Thoracic aorta (tissue), 2 donors: ENCODE data around the gene DOCK3. TPM values are rescaled to one million over a fixed set of nuclear protein-coding genes. Genes with fewer than 3 reads are reported as not detected.

Experiments
- ATAC-seq: fragments of 150-250 bp; one replicate; pipeline ENCODE4 v1.8.0; 2017; ENCODE audit warnings: low read depth; ENCODE audit not compliant: insufficient number of reproducible peaks, low FRiP score
- DNase-seq: peaks from one replicate; pipeline ENCODE4 v3.0.0-alpha.2; 2020; ENCODE audit warnings: low spot score
- H3K27ac ChIP-seq, 2 donors: fragments of 200-600 bp; sonication (generic); 1 replicate in 1 of 2; 2 replicates in 1 of 2; pipeline ENCODE4 v1.5.1; 2016; ENCODE audit warnings: mild to moderate bottlenecking in 2 of 2, moderate library complexity in 2 of 2
- H3K27me3 ChIP-seq: fragments of 200-600 bp; sonication (generic); replicated peaks from 2 replicates; pipeline ENCODE4 v1.6.0; 2016; ENCODE audit warnings: mild to moderate bottlenecking; ENCODE audit not compliant: insufficient read depth
- H3K36me3 ChIP-seq: fragments of 200-600 bp; sonication (generic); one replicate; pipeline ENCODE4 v1.5.1; 2016
- H3K4me1 ChIP-seq, 2 donors: fragments of 200-600 bp; sonication (generic); 1 replicate in 1 of 2; 2 replicates in 1 of 2; pipeline versions ENCODE4 v1.5.1 to v1.6.0; 2016; ENCODE audit warnings: low read depth in 2 of 2, mild to moderate bottlenecking in 1 of 2; ENCODE audit not compliant: control insufficient read depth in 1 of 2
- H3K4me3 ChIP-seq: fragments of 200-600 bp; sonication (generic); 2 replicates; pipeline ENCODE4 v1.5.1; 2016; ENCODE audit warnings: mild to moderate bottlenecking
- H3K9me3 ChIP-seq: fragments of 200-600 bp; sonication (generic); 2 replicates; pipeline ENCODE4 v1.5.1; 2016
- total RNA-seq, 2 donors: library from RNA; depleted of rRNA; stranded (reverse); fragments of >200 nt; gene quantifications; one replicate each; pipeline versions ENCODE4 v1.1.0 to v1.2.3, GENCODE V29; 2016
- TF ChIP-seq, protein P1 (sequence below): fragments of 200-600 bp; sonication (generic); IDR thresholded peaks from one replicate; pipeline ENCODE4 v1.5.1; 2019; ENCODE audit warnings: antibody characterized with exemption

DOCK3 gene
- total RNA-seq, 2 donors from 2014 or later, result 0.14 to 0.71 TPM

DNA sequence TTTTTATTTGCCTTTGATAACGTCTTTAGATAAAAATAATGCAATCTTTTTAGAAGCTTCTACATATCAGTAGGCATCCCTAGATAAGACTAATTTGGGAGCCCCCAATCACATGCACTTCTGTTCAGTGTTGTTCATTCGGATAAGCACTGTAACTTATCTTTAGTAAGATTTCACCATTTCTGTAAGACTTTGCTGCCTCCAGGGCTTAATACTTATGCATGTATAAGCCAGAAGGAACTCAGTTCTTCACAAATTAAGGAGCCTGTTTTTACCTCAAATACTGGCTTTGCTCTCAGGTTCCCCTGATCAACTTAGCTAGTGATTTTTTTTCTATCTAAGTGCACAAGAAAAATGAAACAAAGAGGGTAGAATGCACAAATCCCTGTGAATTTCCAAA lies 20.3 kb downstream of the DOCK3 start:
- ATAC-seq, result no peak
- DNase-seq, result no peak
- Histone ChIP-seq H3K9me3 (no peaks in the 10 kb centered on the region), H3K4me1 (no peaks in the 10 kb centered on the region), H3K27ac (no peak overlapping the region), H3K4me3 (no peak overlapping the region), H3K36me3 (no peaks in the 10 kb centered on the region), H3K27me3 (no peaks in the 10 kb centered on the region)
- TF ChIP-seq, protein P1, sequence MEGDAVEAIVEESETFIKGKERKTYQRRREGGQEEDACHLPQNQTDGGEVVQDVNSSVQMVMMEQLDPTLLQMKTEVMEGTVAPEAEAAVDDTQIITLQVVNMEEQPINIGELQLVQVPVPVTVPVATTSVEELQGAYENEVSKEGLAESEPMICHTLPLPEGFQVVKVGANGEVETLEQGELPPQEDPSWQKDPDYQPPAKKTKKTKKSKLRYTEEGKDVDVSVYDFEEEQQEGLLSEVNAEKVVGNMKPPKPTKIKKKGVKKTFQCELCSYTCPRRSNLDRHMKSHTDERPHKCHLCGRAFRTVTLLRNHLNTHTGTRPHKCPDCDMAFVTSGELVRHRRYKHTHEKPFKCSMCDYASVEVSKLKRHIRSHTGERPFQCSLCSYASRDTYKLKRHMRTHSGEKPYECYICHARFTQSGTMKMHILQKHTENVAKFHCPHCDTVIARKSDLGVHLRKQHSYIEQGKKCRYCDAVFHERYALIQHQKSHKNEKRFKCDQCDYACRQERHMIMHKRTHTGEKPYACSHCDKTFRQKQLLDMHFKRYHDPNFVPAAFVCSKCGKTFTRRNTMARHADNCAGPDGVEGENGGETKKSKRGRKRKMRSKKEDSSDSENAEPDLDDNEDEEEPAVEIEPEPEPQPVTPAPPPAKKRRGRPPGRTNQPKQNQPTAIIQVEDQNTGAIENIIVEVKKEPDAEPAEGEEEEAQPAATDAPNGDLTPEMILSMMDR, result no peak

GRCh38 chr3:50696276-50696675 lies 21.5 kb downstream of the DOCK3 start:
- H3K4me3 ChIP-seq, result no peak overlapping the region
- H3K36me3 ChIP-seq, result no peaks in the 10 kb centered on the region
- ATAC-seq (no peak), DNase-seq (no peak)
- TF ChIP-seq, protein P1, result no peak
- no peaks in the 10 kb centered on the region for H3K4me1 ChIP-seq
- H3K27me3 ChIP-seq, result no peaks in the 10 kb centered on the region
- no peaks in the 10 kb centered on the region for H3K9me3 ChIP-seq
- H3K27ac ChIP-seq, result no peak overlapping the region

GRCh38 chr3:50698269-50698668 lies 23.5 kb downstream of the DOCK3 start:
- TF ChIP-seq, protein P1, result no peak
- H3K27ac ChIP-seq, result no peak overlapping the region
- no peaks in the 10 kb centered on the region for H3K9me3 ChIP-seq
- ATAC-seq (no peak), DNase-seq (no peak)
- no peaks in the 10 kb centered on the region for H3K27me3 ChIP-seq
- H3K4me3 ChIP-seq, result no peak overlapping the region
- no peaks in the 10 kb centered on the region for H3K36me3 ChIP-seq
- no peaks in the 10 kb centered on the region for H3K4me1 ChIP-seq

- H3K9me3 ChIP-seq, result no peaks in the 10 kb centered on the region
- H3K4me3 ChIP-seq, result no peak overlapping the region
- H3K27me3 ChIP-seq, result no peaks in the 10 kb centered on the region
- no peak overlapping the region for H3K27ac ChIP-seq
- H3K4me1 ChIP-seq, result no peaks in the 10 kb centered on the region
- DNase-seq, result no peak
- TF ChIP-seq, protein P1, result no peak
- H3K36me3 ChIP-seq, result no peaks in the 10 kb centered on the region
- no peak for ATAC-seq
Observed at GRCh38 chr3:50708620-50709019, 33.9 kb downstream of the DOCK3 start.

- TF ChIP-seq, protein P1, result no peak
- no peaks in the 10 kb centered on the region for H3K9me3 ChIP-seq
- H3K27ac ChIP-seq, result no peak overlapping the region
- H3K4me1 ChIP-seq, result no peaks in the 10 kb centered on the region
- H3K4me3 ChIP-seq, result no peak overlapping the region
- no peaks in the 10 kb centered on the region for H3K27me3 ChIP-seq
- no peak for DNase-seq
- H3K36me3 ChIP-seq, result no peaks in the 10 kb centered on the region
- ATAC-seq, result no peak
Observed at GRCh38 chr3:50714946-50715345, 40.2 kb downstream of the DOCK3 start.
